Heart left ventricle (tissue), 13 donors: ENCODE results near the gene CRLF1.
A peak's percentile ranks its signal among the peaks of the same experiment; 100 is the strongest.

Experiments
- POLR2A ChIP-seq, 2 donors: fragments of 450-650 bp; IDR thresholded peaks; one replicate each; pipeline ENCODE4 v1.6.1; 2017; ENCODE audit warnings: antibody characterized with exemption in 2 of 2, mild to moderate bottlenecking in 2 of 2, moderate library complexity in 2 of 2
- TF ChIP-seq, protein P1 (sequence below), 12 donors: fragments of 200-600 bp; sonication (generic) in 4 of 12; IDR thresholded peaks; one replicate each; pipeline versions ENCODE4 v1.5.0 to v1.8.0; 2018 to 2022; ENCODE audit warnings: antibody characterized with exemption in 12 of 12, mild to moderate bottlenecking in 5 of 12
- donor health status: ischemic (EF 13 %, LVEDD 7.1; RV severe dilation, severe dysfunction).
- donor health status: DM: no; HTN: yes; CAD: no.
- donor health status: DM: no; HTN: no; CAD: no.
- donor health status: ischemic (EF 25% LVEDD 6.9; RV normal size, moderate dysfunction).
- donor health status: ischemic (EF 25% LVEDD 5.7; RV mildly dilated, moderate dysfunction).
- donor health status: ischemic (EF 35%, LVEDD 5.7; RV mildly dilated, moderate dysfunction).
- donor health status: nonischemic (EF 11% LVEDD 7.7; RV severe dilation, severe dysfunction).
- donor health status: DM: yes; HTN: yes; CAD: no.
- donor health status: PGD.
- donor health status: ischemic (EF 29% LVEDD 5.4; RV normal size, mild dysfunction).
- donor health status: nonischemic (EF 23%, LVEDD 6.1; RV moderate dilation, normal function).

DNA sequence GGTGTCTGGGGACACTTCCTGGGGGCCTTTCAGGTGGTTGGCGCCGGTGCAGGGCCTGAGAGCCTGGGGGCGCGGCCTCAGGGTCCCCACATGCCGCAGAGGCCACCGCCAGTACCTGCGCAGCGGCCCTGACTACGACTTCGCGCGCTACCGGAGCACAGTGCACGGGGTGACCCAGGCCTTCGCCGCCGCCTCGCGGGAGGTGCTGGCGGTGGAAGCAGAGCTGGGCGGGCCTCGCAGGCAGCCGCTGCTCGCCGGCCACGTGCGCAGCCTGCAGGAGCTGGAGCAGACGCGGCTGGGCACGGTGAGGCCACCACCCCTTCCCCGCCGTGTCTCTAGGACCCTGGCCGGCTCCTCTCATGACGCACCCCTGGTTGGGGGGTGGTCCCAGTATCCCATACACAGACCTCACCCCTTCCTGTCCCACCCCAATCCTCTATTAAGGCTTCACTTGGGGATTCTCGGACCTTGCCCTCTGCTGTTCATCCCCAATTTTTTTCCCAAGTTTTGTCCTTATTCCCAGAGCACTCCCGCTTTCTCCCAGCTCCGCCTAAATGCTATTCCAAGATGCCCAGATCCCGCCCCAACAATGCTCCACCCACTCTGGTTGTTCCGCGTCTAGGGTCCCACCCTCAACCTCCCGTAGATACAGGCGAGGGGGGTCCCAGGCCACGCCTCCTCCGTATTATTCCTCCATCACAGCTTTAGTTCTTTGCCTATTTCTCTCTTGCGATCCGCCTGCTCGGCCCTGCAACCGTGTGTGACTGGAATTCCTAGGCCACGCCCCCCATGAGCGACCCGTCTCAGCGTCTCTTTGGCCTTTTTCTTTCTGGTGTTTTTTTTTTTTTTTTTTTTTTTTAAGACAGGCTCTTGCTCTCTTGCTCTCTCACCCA, 17.0 kb downstream of the CRLF1 start:
- TF ChIP-seq, protein P1, sequence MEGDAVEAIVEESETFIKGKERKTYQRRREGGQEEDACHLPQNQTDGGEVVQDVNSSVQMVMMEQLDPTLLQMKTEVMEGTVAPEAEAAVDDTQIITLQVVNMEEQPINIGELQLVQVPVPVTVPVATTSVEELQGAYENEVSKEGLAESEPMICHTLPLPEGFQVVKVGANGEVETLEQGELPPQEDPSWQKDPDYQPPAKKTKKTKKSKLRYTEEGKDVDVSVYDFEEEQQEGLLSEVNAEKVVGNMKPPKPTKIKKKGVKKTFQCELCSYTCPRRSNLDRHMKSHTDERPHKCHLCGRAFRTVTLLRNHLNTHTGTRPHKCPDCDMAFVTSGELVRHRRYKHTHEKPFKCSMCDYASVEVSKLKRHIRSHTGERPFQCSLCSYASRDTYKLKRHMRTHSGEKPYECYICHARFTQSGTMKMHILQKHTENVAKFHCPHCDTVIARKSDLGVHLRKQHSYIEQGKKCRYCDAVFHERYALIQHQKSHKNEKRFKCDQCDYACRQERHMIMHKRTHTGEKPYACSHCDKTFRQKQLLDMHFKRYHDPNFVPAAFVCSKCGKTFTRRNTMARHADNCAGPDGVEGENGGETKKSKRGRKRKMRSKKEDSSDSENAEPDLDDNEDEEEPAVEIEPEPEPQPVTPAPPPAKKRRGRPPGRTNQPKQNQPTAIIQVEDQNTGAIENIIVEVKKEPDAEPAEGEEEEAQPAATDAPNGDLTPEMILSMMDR (IDR thresholded peaks at IDR 0.05), result peak in 6 of 12 donors; percentile 4 to 37 (median 20)
- TF ChIP-seq POLR2A (IDR thresholded peaks at IDR 0.05), result no peak
